SK-N-SH (cell line): ENCODE results near the gene PCP4L1. TPM values are rescaled to one million over a fixed set of nuclear protein-coding genes. Genes with fewer than 3 reads are reported as not detected.
A peak's percentile ranks its signal among the peaks of the same experiment; 100 is the strongest.
"Not testable (repeated sequence)": the region's sequence is repeated elsewhere in the genome, so short reads cannot be mapped to it uniquely, and the experiment has no call there.

Source experiments
- CTCF ChIA-PET: fragments of 300-600, 350-600 bp; formaldehyde crosslinking; extraction: SDS; loops from one replicate; lab custom pipeline; 2021; lab: Yijun Ruan, JAX
- POLR2A ChIA-PET: fragments of 350-600 bp; sonication (Branson Sonifier 250); formaldehyde crosslinking; extraction: SDS; loops from one replicate; lab custom pipeline; 2020; ENCODE audit warnings: antibody characterized with exemption, inconsistent platforms; lab: Yijun Ruan, JAX
- DNase-seq: peaks from one replicate; pipeline ENCODE4 v3.0.0; 2012
- H2AFZ ChIP-seq: fragments of 200-600 bp; sonication (generic); 2 replicates; pipeline ENCODE4 v1.8.1; 2016; ENCODE audit warnings: antibody characterized with exemption, mild to moderate bottlenecking, low read depth
- H3F3A ChIP-seq: fragments of 200-600 bp; sonication (generic); replicated peaks from 2 replicates; pipeline ENCODE3; 2016; ENCODE audit warnings: antibody characterized with exemption, mild to moderate bottlenecking; ENCODE audit not compliant: insufficient read depth
- H3K27ac ChIP-seq, 2 experiments: fragments of 200-500 bp in 1 of 2; fragments of 200-600 bp in 1 of 2; sonication (Bioruptor generic) in 1 of 2; sonication (generic), shearing (Covaris generic) in 1 of 2; 2 replicates each; pipeline versions ENCODE4 v1.5.1 to v1.6.1; 2014 to 2016; ENCODE audit warnings: low read depth in 2 of 2, inconsistent platforms in 1 of 2, low read length in 1 of 2, mild to moderate bottlenecking in 1 of 2, mixed read lengths in 1 of 2
- H3K27me3 ChIP-seq: fragments of 200-600 bp; sonication (generic), shearing (Covaris generic); 2 replicates; pipeline ENCODE4 v1.6.1; 2016; ENCODE audit warnings: mixed run types; ENCODE audit not compliant: insufficient read depth
- H3K36me3 ChIP-seq, 2 experiments: fragments of 200-500 bp in 1 of 2; fragments of 200-600 bp in 1 of 2; sonication (Bioruptor generic) in 1 of 2; sonication (generic) in 1 of 2; replicated peaks in 1 of 2; 2 replicates each; pipeline versions ENCODE3 to v1.5.1; 2014 to 2016; ENCODE audit warnings: low read length in 1 of 2, mild to moderate bottlenecking in 1 of 2; ENCODE audit not compliant: insufficient read depth in 2 of 2, control insufficient read depth in 1 of 2
- H3K4me1 ChIP-seq, 2 experiments: fragments of 200-500 bp in 1 of 2; fragments of 200-600 bp in 1 of 2; sonication (Bioruptor generic) in 1 of 2; sonication (generic), shearing (Covaris generic) in 1 of 2; 2 replicates each; pipeline versions ENCODE4 v1.5.1 to v1.6.1; 2014 to 2016; ENCODE audit warnings: low read depth in 1 of 2, low read length in 1 of 2, mixed run types in 1 of 2; ENCODE audit not compliant: insufficient read depth in 2 of 2, control insufficient read depth in 1 of 2
- H3K4me2 ChIP-seq: fragments of 200-600 bp; sonication (generic), shearing (Covaris generic); 2 replicates; pipeline ENCODE4 v1.6.1; 2017; ENCODE audit warnings: mixed run types
- H3K4me3 ChIP-seq, 2 experiments: fragments of 200-500 bp in 1 of 2; fragments of 200-600 bp in 1 of 2; sonication (Bioruptor generic) in 1 of 2; sonication (generic), shearing (Covaris generic) in 1 of 2; 2 replicates each; pipeline versions ENCODE4 v1.5.1 to v1.8.1; 2014 to 2016; ENCODE audit warnings: low read depth in 2 of 2, inconsistent platforms in 1 of 2, low read length in 1 of 2, mild to moderate bottlenecking in 1 of 2, mixed read lengths in 1 of 2, moderate library complexity in 1 of 2
- H3K79me2 ChIP-seq: fragments of 200-600 bp; sonication (generic); 2 replicates; pipeline ENCODE4 v1.8.1; 2017; ENCODE audit warnings: mild to moderate bottlenecking; ENCODE audit not compliant: insufficient read depth
- H3K9ac ChIP-seq: fragments of 200-600 bp; sonication (generic); 2 replicates; pipeline ENCODE4 v1.6.1; 2017; ENCODE audit warnings: mixed run types
- H3K9me2 ChIP-seq: fragments of 200-600 bp; sonication (generic); 2 replicates; pipeline ENCODE4 v1.6.1; 2017; ENCODE audit warnings: mixed run types
- H3K9me3 ChIP-seq: fragments of 200-600 bp; sonication (generic); 2 replicates; pipeline ENCODE4 v1.6.1; 2017; ENCODE audit warnings: mixed run types, mild to moderate bottlenecking, moderate library complexity
- H4K20me1 ChIP-seq: fragments of 200-600 bp; sonication (generic); 2 replicates; pipeline ENCODE4 v1.6.1; 2017; ENCODE audit warnings: mild to moderate bottlenecking, mixed run types; ENCODE audit not compliant: insufficient read depth
- CHD2 ChIP-seq: fragments of 150-350 bp; IDR thresholded peaks from 2 replicates; pipeline ENCODE4 v1.6.1; 2018; ENCODE audit warnings: low read length; ENCODE audit not compliant: partially characterized antibody
- GABPA ChIP-seq: IDR thresholded peaks from 2 replicates; pipeline ENCODE4 v1.4.0; 2012; ENCODE audit warnings: low read depth, mild to moderate bottlenecking
- GATA2 ChIP-seq: sonication (generic); formaldehyde crosslinking; IDR thresholded peaks from 2 replicates; pipeline ENCODE4 v1.5.0; 2020; ENCODE audit warnings: mild to moderate bottlenecking, missing genetic modification reagents
- JUND ChIP-seq: IDR thresholded peaks from 2 replicates; pipeline ENCODE4 v1.4.0; 2012
- MEF2A ChIP-seq: IDR thresholded peaks from 2 replicates; pipeline ENCODE4 v1.4.0; 2012; ENCODE audit warnings: low read depth, borderline replicate concordance
- NRF1 ChIP-seq: IDR thresholded peaks from 2 replicates; pipeline ENCODE4 v1.6.1; 2012; ENCODE audit warnings: low read depth, mild to moderate bottlenecking, low read length
- POLR2AphosphoS5 ChIP-seq: IDR thresholded peaks from 2 replicates; pipeline ENCODE4 v1.6.1; 2012; ENCODE audit warnings: low read depth, low read length
- RCOR1 ChIP-seq: fragments of 150-350 bp; IDR thresholded peaks from 2 replicates; pipeline ENCODE4 v1.6.1; 2017; ENCODE audit warnings: antibody characterized with exemption, low read length
- REST ChIP-seq: IDR thresholded peaks from 2 replicates; pipeline ENCODE4 v1.6.1; 2012; ENCODE audit warnings: mild to moderate bottlenecking, low read depth, low read length, moderate library complexity
- SMC3 ChIP-seq: IDR thresholded peaks from 2 replicates; pipeline ENCODE4 v1.6.1; 2012; ENCODE audit warnings: low read depth, low read length, improper control_type of control experiment
- TCF12 ChIP-seq: IDR thresholded peaks from 2 replicates; pipeline ENCODE4 v1.4.0; 2012
- ZBTB33 ChIP-seq: IDR thresholded peaks from 2 replicates; pipeline ENCODE4 v1.4.0; 2012; ENCODE audit warnings: low read depth, borderline replicate concordance
- WGBS: methylation state at CpG from one replicate; pipeline ENCODE4 v1.1.6; 2017; ENCODE audit warnings: low lambda C conversion rate; 5-methylcytosine and 5-hydroxymethylcytosine counted together
- polyA plus RNA-seq, 3 experiments: library from polyadenylated mRNA; depleted of rRNA; stranded (reverse); fragments of >200 nt; gene quantifications; 2 replicates each; pipeline ENCODE4 v1.2.3, GENCODE V29; 2012
- TF ChIP-seq, protein P1 (sequence below): fragments of 150-350 bp; IDR thresholded peaks from 2 replicates; pipeline ENCODE4 v1.6.1; 2017; ENCODE audit warnings: antibody characterized with exemption, low read length, low read depth, borderline replicate concordance

The PCP4L1 gene
- polyA plus RNA-seq, 1 of the 3 experiments (the other 2 are of a cell fraction), result not detected

- TF ChIP-seq REST (peak; percentile 52), NRF1 (no peak), ZBTB33 (no peak), MEF2A (no peak), GATA2 (CRISPR knock-in tag) (no peak), POLR2AphosphoS5 (peak; percentile 97), RCOR1 (no peak), JUND (no peak), TCF12 (peak; percentile 5; the same call in 1 of the 2 replicates), GABPA (peak; percentile 89), CHD2 (no peak), SMC3 (no peak)
- TF ChIP-seq, protein P1, sequence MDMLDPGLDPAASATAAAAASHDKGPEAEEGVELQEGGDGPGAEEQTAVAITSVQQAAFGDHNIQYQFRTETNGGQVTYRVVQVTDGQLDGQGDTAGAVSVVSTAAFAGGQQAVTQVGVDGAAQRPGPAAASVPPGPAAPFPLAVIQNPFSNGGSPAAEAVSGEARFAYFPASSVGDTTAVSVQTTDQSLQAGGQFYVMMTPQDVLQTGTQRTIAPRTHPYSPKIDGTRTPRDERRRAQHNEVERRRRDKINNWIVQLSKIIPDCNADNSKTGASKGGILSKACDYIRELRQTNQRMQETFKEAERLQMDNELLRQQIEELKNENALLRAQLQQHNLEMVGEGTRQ, result peak; percentile 51; the same call in 1 of the 2 replicates
Measured at GRCh38 chr1:161314201-161314981, 55.8 kb downstream of the PCP4L1 start, which contains the start of gene SDHC (continued).

- H3K27me3 ChIP-seq, H3K9ac ChIP-seq, H4K20me1 ChIP-seq, DNase-seq, H3K9me2 ChIP-seq, H3K36me3 ChIP-seq, H3K4me2 ChIP-seq, H3K4me3 ChIP-seq, H3K27ac ChIP-seq, H3F3A ChIP-seq, H2AFZ ChIP-seq, H3K9me3 ChIP-seq, POLR2A ChIA-PET: not testable (repeated sequence)
- CTCF ChIA-PET, result interaction anchor here (2.7 kb wide), 1 partner anchor 66 kb away, joined by 13 read pairs; no protein-coding TSS in a partner anchor
- 89% methylated on average over 17 of the region's 17 CpGs for WGBS
- Histone ChIP-seq H3K79me2 (peaks cover 37% of the 10 kb centered on the region), H3K4me1 (peaks cover 0 to 12% of the 10 kb centered on the region in 2 experiments; a peak in 2 of 4 replicates)
Measured at GRCh38 chr1:161315841-161316674, 57.5 kb downstream of the PCP4L1 start.
